Bone marrow (tissue), 2 donors: Measurements from ENCODE around the gene NDUFAF5.
"Not testable (repeated sequence)": the region's sequence is repeated elsewhere in the genome, so short reads cannot be mapped to it uniquely, and the experiment has no call there.

Experiments used
- DNase-seq, 2 donors: peaks; one replicate each; lab custom pipeline; 2025; lab: John Stamatoyannopoulos, UW

The NDUFAF5 gene, protein sequence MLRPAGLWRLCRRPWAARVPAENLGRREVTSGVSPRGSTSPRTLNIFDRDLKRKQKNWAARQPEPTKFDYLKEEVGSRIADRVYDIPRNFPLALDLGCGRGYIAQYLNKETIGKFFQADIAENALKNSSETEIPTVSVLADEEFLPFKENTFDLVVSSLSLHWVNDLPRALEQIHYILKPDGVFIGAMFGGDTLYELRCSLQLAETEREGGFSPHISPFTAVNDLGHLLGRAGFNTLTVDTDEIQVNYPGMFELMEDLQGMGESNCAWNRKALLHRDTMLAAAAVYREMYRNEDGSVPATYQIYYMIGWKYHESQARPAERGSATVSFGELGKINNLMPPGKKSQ

DNA sequence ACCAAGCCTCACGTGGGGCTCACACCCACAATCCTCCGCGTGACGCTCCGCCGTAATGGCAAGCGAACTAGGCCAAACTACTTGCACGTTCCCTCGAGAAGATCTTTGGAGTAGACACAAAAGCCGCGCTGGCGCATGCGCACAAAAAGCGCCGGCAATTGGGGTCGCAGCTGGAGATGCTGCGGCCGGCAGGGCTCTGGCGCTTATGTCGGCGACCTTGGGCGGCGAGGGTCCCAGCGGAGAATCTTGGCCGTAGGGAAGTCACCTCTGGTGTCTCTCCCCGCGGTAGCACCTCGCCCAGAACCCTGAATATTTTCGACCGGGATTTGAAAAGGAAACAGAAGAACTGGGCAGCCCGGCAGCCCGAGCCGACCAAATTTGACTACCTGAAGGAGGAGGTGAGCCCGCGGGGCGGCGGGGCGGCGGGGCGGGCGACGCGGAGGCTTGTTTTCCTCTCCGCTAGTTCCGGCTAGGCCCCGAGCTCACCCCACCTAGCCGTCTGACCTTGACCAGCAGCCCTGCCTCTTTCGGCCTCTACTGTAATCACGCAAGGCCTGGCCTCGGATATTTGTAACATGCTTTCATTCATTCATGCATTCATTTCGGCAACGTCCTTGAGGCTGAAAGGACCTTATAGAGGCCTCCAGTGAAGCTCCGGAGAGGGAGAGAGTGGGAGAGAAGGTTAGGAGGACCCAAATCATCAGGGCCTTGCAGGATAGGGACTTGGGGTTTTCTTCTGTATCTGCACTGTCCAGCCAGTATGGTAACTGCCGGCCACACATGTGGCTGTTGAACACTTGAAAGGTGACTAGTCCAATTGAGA lies at the start of gene NDUFAF5, which contains the start of gene ESF1:
NDUFAF5 (plus strand) TSS at position 136 of the 823 bp plus-strand sequence; CDS start at position 177, 41 bp downstream.
ESF1 (minus strand) TSS at position 27 of the 823 bp plus-strand sequence. CDS start 1,779 bp downstream, outside the sequence.
- peak; percentile 72 to 96 for DNase-seq

DNA sequence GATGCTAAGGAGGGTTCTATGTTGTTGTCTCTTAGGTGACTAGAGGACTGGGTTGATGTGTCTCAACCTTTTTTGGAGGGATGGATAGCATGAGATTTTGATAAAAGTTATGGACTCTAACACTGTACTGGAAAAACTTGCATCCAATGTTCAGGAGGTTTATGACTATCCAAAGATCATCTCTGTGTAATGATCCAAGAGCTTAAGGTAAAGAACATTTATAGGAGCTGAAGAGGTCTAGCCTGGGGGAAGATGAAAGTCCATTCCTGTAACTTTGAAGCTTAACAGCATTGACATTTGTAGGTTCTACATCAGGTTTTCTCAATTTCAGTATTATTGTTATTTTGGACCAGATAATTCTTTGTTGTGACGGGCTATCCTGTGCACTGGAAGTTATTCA lies 49.0 kb upstream of the NDUFAF5 start:
- DNase-seq, result no peak

DNA sequence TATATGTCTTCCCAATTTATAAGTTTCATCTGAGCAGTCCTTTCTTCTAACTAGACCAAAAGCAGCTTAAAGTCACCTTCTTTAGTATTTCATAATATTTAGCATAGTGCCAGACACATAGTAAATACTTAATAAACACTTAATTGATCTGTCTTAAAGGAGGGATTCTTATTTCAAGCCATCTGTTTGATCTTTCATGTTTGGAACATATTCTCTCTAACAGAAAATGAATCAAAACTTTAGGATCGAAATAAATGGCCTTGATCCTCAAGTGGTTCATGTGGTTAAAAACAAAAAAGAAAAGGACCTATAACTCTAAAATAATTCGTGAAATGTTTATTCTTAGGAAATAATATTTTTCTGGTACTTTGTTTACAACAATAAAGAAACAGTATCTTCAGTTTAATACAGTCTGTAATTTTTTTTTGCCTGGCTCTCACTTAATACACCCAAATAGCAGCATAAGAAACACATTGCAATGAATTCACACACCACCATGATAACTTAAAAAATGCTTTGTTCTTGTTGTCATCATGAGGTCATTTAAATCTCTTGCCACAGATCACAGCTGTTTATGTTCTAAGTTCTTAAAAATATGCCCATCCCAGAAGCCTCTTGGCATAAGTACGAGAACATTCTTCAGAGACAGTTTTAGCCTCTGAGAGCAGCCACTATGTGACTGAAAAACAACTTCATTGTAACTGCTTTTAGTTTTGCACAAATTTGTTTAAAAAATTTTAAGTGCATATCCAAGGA lies 48.2 kb upstream of the NDUFAF5 start:
- no peak for DNase-seq

DNA sequence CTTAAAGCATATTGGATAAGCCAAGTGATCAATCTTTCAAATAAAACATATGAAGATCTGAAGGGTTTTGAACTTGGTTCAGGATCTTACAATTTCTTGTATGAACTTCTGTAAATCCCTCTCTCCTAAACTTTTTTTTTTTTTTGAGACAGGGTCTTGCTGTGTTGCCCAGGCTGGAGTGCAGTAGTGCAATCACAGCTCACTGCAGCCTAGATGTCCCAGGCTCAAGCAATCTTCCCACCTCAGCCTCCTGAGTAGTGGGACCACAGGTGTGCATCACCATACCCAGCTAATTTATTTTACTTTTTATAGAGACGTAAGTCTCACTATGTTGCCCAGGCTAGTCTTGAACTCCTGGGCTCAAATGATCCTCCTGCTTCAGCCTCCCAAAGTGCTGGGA lies 46.6 kb upstream of the NDUFAF5 start:
- DNase-seq, result not testable (repeated sequence)

DNA sequence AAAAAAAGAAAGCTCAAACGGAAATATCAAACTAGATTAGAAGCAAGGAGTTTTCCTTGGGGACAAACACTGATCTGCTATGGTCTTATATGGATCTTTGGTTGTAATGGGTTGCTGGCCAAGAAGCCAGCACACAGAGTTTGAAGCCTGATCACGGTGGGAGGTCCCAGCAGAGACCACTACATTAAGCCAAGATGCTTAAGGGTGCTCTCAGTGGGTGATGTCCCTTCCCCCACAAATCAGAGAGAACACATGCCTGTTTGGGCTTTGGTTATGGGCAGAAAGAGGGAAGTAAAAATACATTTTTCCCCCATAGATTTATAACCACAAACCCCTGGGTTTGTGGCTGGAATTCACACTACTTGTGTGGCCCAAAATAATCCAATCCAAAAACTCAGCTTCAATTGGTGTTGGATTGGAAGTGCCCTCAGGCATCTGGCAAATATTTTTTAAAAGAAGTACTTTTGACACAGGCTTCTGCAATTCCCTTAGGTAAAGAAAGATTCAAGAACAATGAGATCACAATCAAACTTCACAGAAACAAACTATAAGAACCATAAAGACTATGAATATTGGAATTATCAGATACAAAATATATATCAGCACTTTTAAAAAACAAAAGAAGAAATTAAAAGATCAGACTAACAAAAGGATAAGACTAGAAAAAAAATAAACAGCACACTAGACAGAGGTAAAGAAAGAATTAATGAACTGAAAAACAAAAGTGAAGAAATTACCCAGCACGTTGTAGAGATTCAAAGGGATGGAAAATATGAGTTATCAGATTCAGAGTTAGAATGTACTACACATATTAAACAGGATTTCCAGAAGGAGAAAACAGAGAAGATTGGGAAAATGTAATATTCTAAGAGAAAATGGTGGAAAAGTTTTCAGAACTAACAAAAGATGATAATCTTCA lies 44.8 kb upstream of the NDUFAF5 start:
- no peak for DNase-seq

DNA sequence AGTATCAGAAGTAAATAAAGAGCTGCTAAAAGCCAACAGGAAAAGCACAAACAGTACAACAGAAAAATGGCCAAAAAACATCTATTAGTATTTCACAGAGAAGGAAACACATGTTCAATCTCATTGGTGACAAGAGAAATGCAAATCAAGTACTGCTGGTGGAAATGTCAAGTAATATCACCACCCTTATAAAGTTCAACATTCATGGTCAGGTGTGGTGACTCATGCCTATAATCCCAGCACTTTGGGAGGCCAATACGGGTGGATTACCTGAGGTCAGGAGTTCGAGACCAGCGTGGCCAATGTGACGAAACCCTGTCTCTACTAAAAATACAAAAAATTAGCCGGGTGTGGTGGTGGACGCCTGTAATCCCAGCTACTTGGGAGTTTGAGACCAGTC lies 42.9 kb upstream of the NDUFAF5 start:
- no peak for DNase-seq

DNA sequence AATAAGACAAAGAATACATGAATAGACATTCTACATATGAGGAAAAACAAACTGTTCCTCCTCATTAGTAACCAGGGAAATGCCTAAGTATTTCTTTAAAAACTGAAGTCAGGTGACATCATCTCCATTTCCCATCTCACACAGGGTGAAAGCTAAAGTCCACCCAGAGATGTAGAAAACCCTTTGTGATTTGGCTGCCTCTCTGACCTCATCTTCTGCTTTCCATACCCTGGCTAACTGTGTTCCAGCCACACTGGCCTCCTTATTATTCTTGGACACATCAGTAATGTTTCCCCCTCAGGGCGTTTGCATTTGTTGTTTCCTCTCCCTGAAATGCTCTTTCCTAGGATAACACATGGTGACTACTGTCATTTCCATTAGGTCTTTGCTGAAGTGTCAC lies 40.5 kb upstream of the NDUFAF5 start:
- no peak for DNase-seq

DNA sequence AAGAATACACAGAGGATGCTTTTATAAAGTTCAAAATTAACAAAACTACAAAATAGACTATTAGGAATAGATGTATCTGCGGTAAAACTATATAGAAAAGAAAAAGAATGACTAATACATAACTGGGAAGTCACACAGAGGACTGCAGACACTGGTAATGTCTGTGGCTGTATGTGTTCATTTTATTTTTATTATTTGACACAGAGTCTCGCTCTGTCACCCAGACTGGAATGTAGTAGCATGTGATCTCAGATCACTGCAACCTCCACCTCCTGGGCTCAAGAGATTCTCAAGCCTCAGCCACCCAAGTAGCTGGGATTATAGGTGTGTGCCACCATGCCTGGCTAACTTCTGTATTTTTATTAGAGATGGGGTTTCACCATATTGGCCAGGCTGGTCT lies 39.0 kb upstream of the NDUFAF5 start:
- DNase-seq, result no peak

DNA sequence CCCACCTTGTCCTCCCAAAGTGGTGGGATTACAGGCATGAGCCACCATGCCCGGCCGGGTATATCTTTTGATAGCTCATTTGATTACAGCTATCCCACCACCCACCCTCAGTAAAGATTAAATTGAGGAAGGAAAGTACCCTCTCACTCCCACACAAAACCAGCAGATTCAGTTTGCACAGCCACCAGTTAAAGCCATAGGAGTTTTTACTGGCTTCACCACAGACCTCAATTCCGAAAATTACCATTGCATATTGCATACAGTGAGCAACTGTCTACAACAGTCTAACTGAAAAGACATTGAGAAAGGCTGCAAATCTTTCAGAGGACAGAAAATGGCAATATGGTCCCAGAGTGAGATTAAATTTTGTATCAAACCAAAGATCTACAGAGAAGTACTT lies 35.0 kb upstream of the NDUFAF5 start:
- no peak for DNase-seq

DNA sequence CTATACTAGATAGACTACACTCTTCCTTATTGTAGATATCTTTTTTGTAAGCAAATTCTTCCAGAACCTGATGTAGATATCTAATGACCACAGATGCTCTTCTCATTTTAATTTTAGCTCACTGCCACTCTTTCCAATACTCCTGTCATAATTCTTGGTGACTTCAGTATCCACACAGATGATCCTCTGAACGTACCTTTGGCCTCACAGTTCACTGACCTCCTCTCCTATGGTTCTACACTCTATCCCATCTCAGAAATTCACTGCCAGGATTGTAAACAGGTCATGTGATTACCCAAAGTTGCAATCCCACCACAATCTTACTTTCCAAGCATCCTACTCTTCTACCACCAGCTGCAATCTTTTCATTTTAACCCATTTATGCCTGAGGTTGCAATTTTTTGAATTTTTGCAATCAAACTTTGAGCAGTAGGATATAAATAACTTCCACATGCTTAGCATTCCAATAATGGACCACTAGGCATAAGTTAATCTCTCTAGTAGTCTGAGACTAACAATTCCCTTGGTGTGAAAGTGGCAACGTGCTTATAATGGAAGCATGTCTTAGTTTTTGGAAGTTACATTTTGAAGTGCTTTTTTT lies 31.3 kb upstream of the NDUFAF5 start:
- no peak for DNase-seq

DNA sequence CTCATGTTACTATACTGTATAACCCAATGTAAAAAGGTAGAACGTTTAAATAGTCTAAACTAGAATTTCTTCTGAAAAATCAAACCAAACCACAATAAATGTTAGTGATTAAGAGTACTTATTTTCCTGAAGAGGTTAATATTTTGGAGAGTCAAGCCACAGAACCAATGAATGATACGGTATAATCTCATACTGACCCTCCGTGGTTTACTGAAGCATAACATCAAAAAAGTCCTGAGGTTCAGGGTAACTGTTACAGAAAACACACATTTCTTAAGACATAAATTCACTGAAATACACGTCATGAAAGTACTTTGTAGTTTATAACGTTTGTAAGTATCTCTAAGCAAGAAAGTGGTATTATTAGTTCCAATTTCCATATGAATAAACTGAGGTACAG lies 29.0 kb upstream of the NDUFAF5 start:
- no peak for DNase-seq

DNA sequence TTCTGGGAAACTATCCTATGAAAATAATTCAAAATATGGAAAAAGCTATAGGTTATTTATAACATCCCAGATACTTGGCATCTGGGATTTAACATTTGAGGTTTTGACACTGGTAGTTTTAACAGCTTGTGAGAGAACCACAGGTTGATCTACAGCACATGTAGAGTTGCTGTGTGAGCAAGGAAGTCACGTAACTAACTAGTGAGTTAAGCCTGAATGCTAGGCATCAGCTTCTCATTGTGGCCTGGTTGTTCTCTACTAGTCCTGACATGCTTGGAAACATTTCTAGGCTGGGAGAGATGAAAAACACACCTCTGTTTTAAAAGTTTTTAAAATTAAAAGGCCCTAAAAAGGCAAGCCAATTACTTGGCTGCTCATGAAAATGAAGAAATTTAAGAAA lies 28.3 kb upstream of the NDUFAF5 start:
- no peak for DNase-seq

DNA sequence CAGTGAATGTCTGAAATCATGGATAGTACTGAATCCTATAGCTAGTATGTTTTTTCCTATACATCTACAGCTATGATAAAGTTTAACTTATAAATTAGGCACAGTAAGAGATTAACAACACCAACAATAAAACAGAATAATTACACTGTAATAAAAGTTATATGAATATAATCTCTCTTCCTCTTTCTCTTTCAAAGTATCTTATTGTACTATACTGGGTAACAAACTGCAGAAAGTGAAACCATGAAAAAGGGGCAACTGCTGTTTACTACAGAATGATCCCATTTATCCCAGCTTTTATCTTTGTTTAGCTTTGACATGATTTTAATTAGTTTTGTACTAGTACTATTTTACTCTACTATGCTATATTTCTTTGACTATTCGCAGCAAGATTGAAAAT lies 25.9 kb upstream of the NDUFAF5 start:
- peak in 1 of 2 donors; percentile 5 for DNase-seq

DNA sequence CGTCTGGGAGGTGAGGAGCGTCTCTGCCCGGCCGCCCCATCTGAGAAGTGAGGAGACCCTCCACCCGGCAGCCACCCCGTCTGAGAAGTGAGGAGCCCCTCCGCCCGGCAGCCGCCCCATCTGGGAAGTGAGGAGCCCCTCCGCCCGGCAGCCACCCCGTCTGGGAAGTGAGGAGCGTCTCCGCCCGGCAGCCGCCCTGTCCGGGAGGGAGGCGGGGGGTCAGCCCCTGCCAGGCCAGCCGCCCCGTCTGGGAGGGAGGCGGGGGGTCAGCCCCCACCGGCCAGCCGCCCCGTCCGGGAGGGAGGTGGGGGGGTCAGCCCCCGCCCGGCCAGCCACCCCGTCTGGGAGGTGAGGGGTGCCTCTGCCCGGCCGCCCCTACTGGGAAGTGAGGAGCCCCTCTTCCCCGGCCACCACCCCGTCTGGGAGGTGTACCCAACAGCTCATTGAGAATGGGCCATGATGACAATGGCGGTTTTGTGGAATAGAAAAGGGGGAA lies 24.3 kb upstream of the NDUFAF5 start:
- not testable (repeated sequence) for DNase-seq

DNA sequence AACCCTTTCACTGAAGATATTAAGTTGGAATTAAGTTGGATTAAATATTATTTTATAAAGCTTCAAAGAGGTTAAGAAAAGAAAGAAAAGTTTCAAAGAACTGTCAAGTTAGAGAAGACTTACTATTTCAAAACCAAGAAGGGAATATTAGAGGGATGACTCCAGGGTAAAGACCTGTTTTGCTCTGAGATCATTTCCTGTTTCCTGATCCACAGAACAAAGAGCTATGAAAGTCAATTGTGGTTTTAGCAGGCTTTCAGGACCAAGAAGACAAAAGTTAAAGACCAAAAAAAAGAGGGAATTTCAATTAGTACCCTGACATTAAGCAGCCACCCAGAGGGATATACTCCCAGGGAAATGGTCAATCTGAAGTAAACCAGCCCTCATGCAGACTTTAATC lies 19.5 kb upstream of the NDUFAF5 start:
- no peak for DNase-seq

DNA sequence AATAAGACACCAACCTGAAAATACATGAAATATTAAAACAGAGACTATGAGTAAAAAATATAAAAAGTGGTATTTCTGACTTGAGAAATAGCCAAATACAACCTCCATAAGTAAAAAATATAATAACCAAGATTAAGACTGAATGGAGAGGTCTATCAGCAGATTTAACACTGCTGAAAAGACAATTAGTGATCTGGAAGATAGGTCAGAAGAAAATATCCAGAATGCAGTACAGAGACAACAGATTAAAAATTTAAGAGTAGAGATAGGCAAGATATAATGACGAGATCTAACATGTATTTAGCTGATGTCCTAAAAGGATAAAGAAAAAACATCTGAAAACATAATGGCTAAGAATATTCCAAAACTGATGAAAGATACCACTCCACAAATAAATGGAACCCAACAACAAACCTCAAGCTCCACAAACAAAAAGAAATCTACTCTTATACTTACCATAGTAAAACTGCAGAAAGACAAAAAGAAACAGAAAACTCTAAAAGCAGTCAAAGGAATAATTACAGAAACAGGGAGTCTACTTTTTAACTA lies 18.9 kb upstream of the NDUFAF5 start:
- DNase-seq, result no peak

DNA sequence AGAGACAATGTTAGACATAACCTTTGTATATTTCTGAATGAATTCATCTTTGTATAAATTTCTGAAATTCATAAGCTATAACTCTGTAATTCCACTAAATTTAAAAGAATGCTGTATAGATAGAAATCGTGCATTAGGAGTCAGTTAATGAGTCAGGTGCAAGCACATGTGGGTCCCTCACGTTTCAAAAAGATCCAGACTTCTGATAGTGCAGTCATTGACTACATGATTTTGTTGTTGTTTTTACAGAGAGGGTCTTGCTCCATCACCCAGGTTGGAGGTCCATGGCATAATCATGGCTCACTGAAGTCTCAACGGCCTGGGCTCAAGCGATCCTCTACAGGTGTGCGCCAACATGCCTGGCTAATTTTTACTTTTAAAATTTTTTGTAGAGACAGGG lies 14.7 kb upstream of the NDUFAF5 start:
- DNase-seq, result no peak

DNA sequence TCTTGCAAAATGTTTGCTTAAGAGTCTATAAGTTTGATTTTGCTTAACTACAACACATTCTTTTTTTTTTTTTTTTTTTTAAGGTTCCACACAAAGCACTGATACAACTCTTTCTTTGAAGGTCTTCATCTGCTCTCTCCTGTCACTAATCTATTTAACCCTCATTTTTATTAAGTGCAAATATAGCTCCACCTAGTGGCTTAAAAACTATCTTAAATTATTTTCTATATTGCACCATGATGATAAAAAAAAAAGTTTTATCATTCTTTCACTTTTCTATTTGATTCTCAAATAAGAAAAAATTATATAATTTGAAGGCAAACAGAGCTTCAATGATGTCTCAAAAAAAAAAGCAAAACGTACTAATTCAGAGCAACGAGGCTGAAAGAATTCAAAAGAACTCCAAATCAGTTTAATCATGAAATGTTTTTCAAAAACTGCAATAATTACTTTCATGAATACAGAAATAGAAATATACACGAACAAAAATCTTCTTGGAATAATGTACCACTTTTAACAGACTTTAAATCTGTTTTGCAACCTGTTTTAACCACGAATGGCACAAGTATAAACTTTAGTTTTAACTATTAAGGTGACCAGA lies 12.9 kb upstream of the NDUFAF5 start:
- no peak for DNase-seq

DNA sequence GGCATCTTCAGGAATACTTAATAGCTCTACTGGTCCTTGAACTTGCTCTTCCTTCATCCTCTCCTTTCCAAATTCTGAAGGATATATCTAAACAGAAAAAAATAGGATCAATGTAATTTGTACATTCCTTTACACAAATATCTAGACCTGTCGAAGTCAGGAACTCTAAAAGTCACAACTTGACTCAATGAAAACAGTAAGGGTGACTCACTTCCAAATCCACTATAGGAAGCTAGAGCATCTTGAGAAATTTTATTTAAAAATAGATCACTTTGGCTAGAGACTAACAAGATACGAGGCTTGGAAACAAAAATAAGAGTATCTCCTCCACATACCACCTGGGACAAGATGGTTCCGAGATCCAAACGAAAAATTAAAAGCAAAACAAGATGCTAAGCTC lies 12.3 kb upstream of the NDUFAF5 start:
- no peak for DNase-seq

DNA sequence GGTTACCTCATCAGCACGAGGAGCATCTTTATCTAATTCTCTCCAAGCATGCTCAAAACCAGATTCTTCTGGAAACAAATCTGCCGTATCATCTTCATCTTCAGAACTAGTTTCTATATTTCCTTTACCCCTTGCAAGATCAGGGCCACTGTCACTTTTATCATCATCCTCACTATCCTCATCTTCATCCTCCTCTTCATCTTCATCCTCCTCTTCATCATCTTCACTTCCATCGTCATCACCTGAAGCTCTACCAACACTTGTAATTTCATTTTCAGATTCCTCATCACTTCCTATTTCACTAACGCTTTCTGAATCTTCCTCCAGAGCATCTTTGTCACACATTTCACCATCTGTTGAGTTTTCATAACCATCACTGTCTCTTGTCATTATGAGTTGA lies 9.0 kb upstream of the NDUFAF5 start:
- no peak for DNase-seq
